IMR-90 (cell line): ENCODE measurements around the gene ZNF124. TPM values are rescaled to one million over a fixed set of nuclear protein-coding genes. Genes with fewer than 3 reads are reported as not detected.

Source experiments
- ATAC-seq: fragments of 200-7000 bp; cut with Tn5 transposase; 2 replicates; pipeline ENCODE4 v1.9.1; 2020; ENCODE audit warnings: low read depth, mild to moderate bottlenecking, moderate library complexity
- BruUV-seq: library from RNA; stranded (reverse); fragments of 400-500 nt; replicated peaks from 2 replicates; lab custom pipeline; 2021; lab: Mats Ljungman, UMichigan
- CTCF ChIA-PET: fragments of 300-600 bp; formaldehyde crosslinking; extraction: SDS; loops from one replicate; lab custom pipeline; 2021; ENCODE audit warnings: antibody characterized with exemption; lab: Yijun Ruan, JAX
- POLR2A ChIA-PET: fragments of 300-600 bp; sonication (Branson Sonifier 250); formaldehyde crosslinking; loops from one replicate; lab custom pipeline; 2022; ENCODE audit warnings: antibody characterized with exemption; ENCODE audit not compliant: unreplicated experiment; lab: Charles Lee
- DNase-seq: peaks from one replicate; pipeline ENCODE4 v3.0.0; 2013
- H2AFZ ChIP-seq: replicated peaks from 2 replicates; pipeline ENCODE3; 2013; ENCODE audit warnings: low read length, mild to moderate bottlenecking; ENCODE audit not compliant: poor library complexity
- H2AK5ac ChIP-seq: 2 replicates; pipeline ENCODE4 v1.6.1; 2013; ENCODE audit warnings: low read depth, low read length, inconsistent platforms
- H2AK9ac ChIP-seq: replicated peaks from 2 replicates; pipeline ENCODE3; 2013; ENCODE audit warnings: mild to moderate bottlenecking, low read depth, low read length, moderate library complexity; ENCODE audit not compliant: poor library complexity
- H2BK120ac ChIP-seq: 2 replicates; pipeline ENCODE4 v1.6.1; 2013; ENCODE audit warnings: low read depth, low read length, inconsistent platforms
- H2BK15ac ChIP-seq: 3 replicates; pipeline ENCODE4 v1.6.1; 2013; ENCODE audit warnings: low read depth, low read length, inconsistent platforms
- H2BK20ac ChIP-seq: 2 replicates; pipeline ENCODE4 v1.6.1; 2013; ENCODE audit warnings: low read depth, mild to moderate bottlenecking, inconsistent platforms, low read length, moderate library complexity
- H2BK5ac ChIP-seq: 2 replicates; pipeline ENCODE4 v1.6.1; 2013; ENCODE audit warnings: mild to moderate bottlenecking, low read depth, low read length, inconsistent platforms; ENCODE audit not compliant: poor library complexity, severe bottlenecking
- H3K14ac ChIP-seq: replicated peaks from 2 replicates; pipeline ENCODE4 v1.6.1; 2013; ENCODE audit warnings: low read depth, low read length, inconsistent platforms
- H3K18ac ChIP-seq: 2 replicates; pipeline ENCODE4 v1.6.1; 2013; ENCODE audit warnings: low read depth, low read length, control low read depth
- H3K23ac ChIP-seq: 2 replicates; pipeline ENCODE4 v1.6.1; 2013; ENCODE audit warnings: low read depth, low read length, inconsistent platforms
- H3K27ac ChIP-seq: 2 replicates; pipeline ENCODE4 v1.5.1; 2013; ENCODE audit warnings: mild to moderate bottlenecking, control low read depth, low read length; ENCODE audit not compliant: insufficient read depth
- H3K27me3 ChIP-seq: 2 replicates; pipeline ENCODE4 v1.6.1; 2013; ENCODE audit warnings: low read length; ENCODE audit not compliant: control insufficient read depth, insufficient read depth
- H3K36me3 ChIP-seq: 2 replicates; pipeline ENCODE4 v1.6.1; 2013; ENCODE audit warnings: low read length, mixed read lengths; ENCODE audit not compliant: control insufficient read depth, insufficient read depth
- H3K4ac ChIP-seq: 2 replicates; pipeline ENCODE4 v1.6.1; 2013; ENCODE audit warnings: low read depth, low read length, inconsistent platforms
- H3K4me1 ChIP-seq: 2 replicates; pipeline ENCODE4 v1.6.1; 2013; ENCODE audit warnings: low read length, mixed read lengths; ENCODE audit not compliant: control insufficient read depth, insufficient read depth
- H3K4me2 ChIP-seq: 2 replicates; pipeline ENCODE4 v1.6.1; 2013; ENCODE audit warnings: low read depth, mild to moderate bottlenecking, control low read depth, low read length, moderate library complexity
- H3K4me3 ChIP-seq: 2 replicates; pipeline ENCODE4 v1.5.1; 2013; ENCODE audit warnings: low read depth, mild to moderate bottlenecking, control low read depth, low read length, moderate library complexity; ENCODE audit not compliant: insufficient read depth
- H3K56ac ChIP-seq: 2 replicates; pipeline ENCODE4 v1.6.1; 2013; ENCODE audit warnings: low read length, inconsistent platforms; ENCODE audit not compliant: insufficient read depth; ENCODE audit errors: extremely low read depth
- H3K79me1 ChIP-seq, 2 experiments: 2 replicates each; pipeline ENCODE4 v1.6.1; 2013; ENCODE audit warnings: low read length in 2 of 2, inconsistent platforms in 1 of 2, low read depth in 1 of 2
- H3K9ac ChIP-seq: 2 replicates; pipeline ENCODE4 v1.6.1; 2013; ENCODE audit warnings: low read depth, low read length, control low read depth
- H3K9me1 ChIP-seq: 2 replicates; pipeline ENCODE4 v1.6.1; 2013; ENCODE audit warnings: low read length, inconsistent platforms; ENCODE audit not compliant: insufficient read depth
- H3K9me3 ChIP-seq: 2 replicates; pipeline ENCODE4 v1.6.1; 2013; ENCODE audit warnings: low read length; ENCODE audit not compliant: control insufficient read depth, insufficient read depth
- H4K20me1 ChIP-seq: 2 replicates; pipeline ENCODE4 v1.6.1; 2013; ENCODE audit warnings: low read length, inconsistent platforms; ENCODE audit not compliant: insufficient read depth
- H4K5ac ChIP-seq: 2 replicates; pipeline ENCODE4 v1.6.1; 2013; ENCODE audit warnings: mild to moderate bottlenecking, low read depth, low read length, control low read depth
- H4K8ac ChIP-seq, 2 experiments: 2 replicates each; pipeline ENCODE4 v1.6.1; 2013; ENCODE audit warnings: low read depth in 2 of 2, low read length in 2 of 2, control low read depth in 1 of 2, inconsistent platforms in 1 of 2
- H4K91ac ChIP-seq: 2 replicates; pipeline ENCODE4 v1.6.1; 2013; ENCODE audit warnings: low read depth, low read length, inconsistent platforms; ENCODE audit not compliant: insufficient read depth
- CEBPB ChIP-seq: IDR thresholded peaks from 2 replicates; pipeline ENCODE4 v1.6.1; 2012; ENCODE audit warnings: low read depth, low read length, improper control_type of control experiment
- WGBS, 2 experiments: methylation state at CpG; one replicate each; pipeline versions ENCODE4 v1.1.5 to v1.1.7; 2013; ENCODE audit warnings: missing lambda C conversion rate in 2 of 2; ENCODE audit not compliant: insufficient read length in 1 of 2; ENCODE audit errors: extremely low coverage in 2 of 2; 5-methylcytosine and 5-hydroxymethylcytosine counted together
- dilution Hi-C: fragments of 300-500 bp; cut with HindIII; formaldehyde crosslinking; loops from one replicate; pipeline ENCODE4 v1.14.3; 2018; ENCODE audit warnings: low sequenced_read_pairs; ENCODE audit not compliant: unreplicated experiment
- in situ Hi-C: fragments of 300-500 bp; cut with MboI; formaldehyde crosslinking; loops from 3 replicates; pipeline ENCODE4 v1.14.3; 2019; ENCODE audit warnings: low sequenced_read_pairs, inconsistent platforms, mixed read lengths
- intact Hi-C: fragments of 100-400 bp; cut with micrococcal nuclease; formaldehyde crosslinking; loops from 2 replicates; pipeline ENCODE4 v1.10.0; 2022
- microRNA-seq, 2 experiments: library from miRNA; stranded (forward) in 1 of 2; unstranded in 1 of 2; fragments of 10-50 nt in 1 of 2; fragments of <30 nt in 1 of 2; gene quantifications in 1 of 2; microRNA quantifications in 1 of 2; one replicate each; pipeline versions ENCODE3 to v1.1.0; 2013 to 2020; ENCODE audit not compliant: insufficient read depth in 1 of 2, insufficient read length in 1 of 2, unreplicated experiment in 1 of 2
- polyA plus RNA-seq, 3 experiments: library from polyadenylated mRNA; depleted of rRNA; stranded (reverse); fragments of >200 nt; gene quantifications; 2 replicates each; pipeline ENCODE4 v1.2.3, GENCODE V29; 2012; ENCODE audit warnings: low replicate concordance in 1 of 3
- small RNA-seq, 5 experiments: library from RNA; depleted of rRNA; stranded (forward); fragments of <200 nt; gene quantifications; one replicate each; pipeline ENCODE3, GENCODE V24; 2012
- total RNA-seq: library from RNA; depleted of rRNA; stranded (reverse); fragments of >200 nt; gene quantifications from 2 replicates; pipeline ENCODE4 v1.2.3, GENCODE V29; 2012; rRNA removed

Gene ZNF124
- total and polyA plus RNA-seq, 2 of the 4 experiments (the other 2 are of a cell fraction) = 3.2 to 89.3 TPM

DNA sequence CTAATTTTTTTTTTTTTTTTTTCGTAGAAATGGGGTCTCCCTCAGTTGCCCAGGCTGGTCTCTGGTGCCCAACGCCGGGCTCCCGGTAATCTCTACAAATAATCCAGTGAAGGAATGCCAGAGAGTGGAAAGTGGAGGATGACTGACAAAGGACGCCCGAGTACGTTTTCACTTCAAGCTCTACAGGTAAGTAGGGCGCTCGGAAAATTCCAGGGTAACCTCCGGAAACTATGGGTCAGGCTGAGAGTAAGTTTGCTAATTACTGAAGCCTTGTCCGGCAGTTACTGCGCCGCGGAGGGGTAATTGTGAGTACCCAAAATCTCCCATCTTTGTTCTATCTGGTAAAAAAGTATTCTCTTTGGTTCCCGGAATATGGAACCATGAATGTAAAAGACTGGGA lies 65.9 kb downstream of the ZNF124 start:
- ATAC-seq = no peak
- H4K91ac ChIP-seq = no peak overlapping the region
- no peak for DNase-seq
- H4K5ac ChIP-seq = no peak overlapping the region
- no peak overlapping the region for H2BK5ac ChIP-seq
- H3K9me1 ChIP-seq = no peaks in the 10 kb centered on the region
- H3K9me3 ChIP-seq = peaks cover 8% of the 10 kb centered on the region
- H3K9ac ChIP-seq = no peak overlapping the region
- H3K79me1 ChIP-seq = peaks cover 6 to 13% of the 10 kb centered on the region in 2 experiments
- peaks cover 3% of the 10 kb centered on the region; the same call in 1 of the 2 replicates for H3K36me3 ChIP-seq
- TF ChIP-seq CEBPB = no peak
- no peak overlapping the region for H3K27ac ChIP-seq
- no peak overlapping the region for H4K8ac ChIP-seq
- no peak overlapping the region for H2BK20ac ChIP-seq
- H3K4me2 ChIP-seq = no peak overlapping the region
- WGBS, 2 experiments = 80% methylated on average over 1 of the region's 15 CpGs; no CpG with 5 or more reads in 1 of the 2 experiments
- ChIA-PET CTCF (no interaction called here), POLR2A (no interaction called here)
- no TSS peak for BruUV-seq
- H3K4me1 ChIP-seq = no peaks in the 10 kb centered on the region
- no peak overlapping the region for H3K4me3 ChIP-seq
- dilution Hi-C loops (no loop called here), intact Hi-C loops (loop anchor here (2.0 to 10.0 kb wide), 2 partner anchors 189 to 225 kb away; partner anchors contain the start of gene ZNF496), in situ Hi-C loops (no loop called here)
- H2BK15ac ChIP-seq = no peak overlapping the region
- H3K18ac ChIP-seq = no peak overlapping the region
- H2AFZ ChIP-seq = no peak overlapping the region
- no peak overlapping the region for H2AK9ac ChIP-seq
- no peaks in the 10 kb centered on the region for H4K20me1 ChIP-seq
- H3K14ac ChIP-seq = no peak overlapping the region
- no peaks in the 10 kb centered on the region for H3K27me3 ChIP-seq
- no peak overlapping the region for H3K23ac ChIP-seq
- H2BK120ac ChIP-seq = no peak overlapping the region
- H2AK5ac ChIP-seq = no peak overlapping the region
- H3K4ac ChIP-seq = no peak overlapping the region
- H3K56ac ChIP-seq = no peak overlapping the region

Small RNA genes lying within 50 kb of the gene (microRNA-seq; reads per million reads assigned to microRNA genes)
- gene AL390728.3 (ENCODE audit: insufficient read depth, insufficient read length) (not detected), gene MIR3916 (ENCODE audit: unreplicated experiment) (not detected), gene RNA5SP82 (ENCODE audit: insufficient read depth, insufficient read length) (not detected)

Small RNA genes lying within 50 kb of the gene (small RNA-seq; reads per million reads assigned to genes)
- gene AL390728.3 (0 reads per million in 5 experiments), gene RNA5SP82 (0 to 0.15 (median 0) reads per million in 5 experiments)

Other genes starting within 250 kb of the ZNF124 start
- 29.0 and 40.3 TPM in 2 replicates for gene AHCTF1, start 240.1 kb downstream of the ZNF124 start, total RNA-seq
- 7.4 and 8.9 TPM in 2 replicates for gene AHCTF1, start 240.1 kb downstream of the ZNF124 start, polyA plus RNA-seq (2012; rRNA removed)
- gene ZNF695, start 164.0 kb downstream of the ZNF124 start, total RNA-seq = 0.54 and 1.1 TPM in 2 replicates
- gene ZNF695, start 164.0 kb downstream of the ZNF124 start, polyA plus RNA-seq (2012; rRNA removed) = 0.46 and 0.75 TPM in 2 replicates
- 4.5 and 5.6 TPM in 2 replicates for gene ZNF670, start 93.2 kb downstream of the ZNF124 start, total RNA-seq
- gene ZNF670, start 93.2 kb downstream of the ZNF124 start, polyA plus RNA-seq (2012; rRNA removed) = 1.2 and 1.8 TPM in 2 replicates
- 10.8 and 14.2 TPM in 2 replicates for gene ZNF669, start 67.7 kb downstream of the ZNF124 start, total RNA-seq
- 3.4 and 3.8 TPM in 2 replicates for gene ZNF669, start 67.7 kb downstream of the ZNF124 start, polyA plus RNA-seq (2012; rRNA removed)
- not detected in 2 replicates for gene VN1R5, start 84.1 kb upstream of the ZNF124 start, total RNA-seq
- not detected in 2 replicates for gene VN1R5, start 84.1 kb upstream of the ZNF124 start, polyA plus RNA-seq (2012; rRNA removed)
- 8.9 and 11.7 TPM in 2 replicates for gene ZNF496, start 159.8 kb upstream of the ZNF124 start, total RNA-seq
- 16.2 and 17.1 TPM in 2 replicates for gene ZNF496, start 159.8 kb upstream of the ZNF124 start, polyA plus RNA-seq (2012; rRNA removed)
- 0.18 TPM in 1 of 2 replicates, not detected in the other for gene NLRP3, start 244.2 kb upstream of the ZNF124 start, total RNA-seq
- gene NLRP3, start 244.2 kb upstream of the ZNF124 start, polyA plus RNA-seq (2012; rRNA removed) = 0.03 TPM in 1 of 2 replicates, not detected in the other